H9 (cell line): ENCODE measurements around the gene AMACR. TPM values are rescaled to one million over a fixed set of nuclear protein-coding genes. Genes with fewer than 3 reads are reported as not detected.

ENCODE experiments used
- DNase-seq: peaks from one replicate; pipeline ENCODE4 v3.0.0-alpha.2; 2017
- H2AFZ ChIP-seq: one replicate; pipeline ENCODE4 v1.6.1; 2013; ENCODE audit warnings: mild to moderate bottlenecking, low read length, control low read depth, moderate library complexity
- H2AK5ac ChIP-seq: 2 replicates; pipeline ENCODE4 v1.6.1; 2013; ENCODE audit warnings: low read length, control low read depth, mixed read lengths; ENCODE audit not compliant: insufficient read length
- H2BK120ac ChIP-seq: one replicate; pipeline ENCODE4 v1.6.1; 2013; ENCODE audit warnings: low read depth, mild to moderate bottlenecking, low read length, control low read depth, inconsistent platforms; ENCODE audit not compliant: poor library complexity, severe bottlenecking
- H2BK12ac ChIP-seq: 2 replicates; pipeline ENCODE4 v1.6.1; 2013; ENCODE audit warnings: low read length, control low read depth, mixed read lengths, low read depth; ENCODE audit not compliant: insufficient read length
- H2BK15ac ChIP-seq: 2 replicates; pipeline ENCODE4 v1.6.1; 2013; ENCODE audit warnings: low read depth, low read length, control low read depth
- H2BK20ac ChIP-seq: one replicate; pipeline ENCODE4 v1.6.1; 2013; ENCODE audit warnings: low read depth, mild to moderate bottlenecking, low read length, control low read depth, inconsistent platforms; ENCODE audit not compliant: poor library complexity, severe bottlenecking
- H2BK5ac ChIP-seq: 2 replicates; pipeline ENCODE4 v1.6.1; 2013; ENCODE audit warnings: low read length, control low read depth, mixed read lengths; ENCODE audit not compliant: insufficient read length
- H3K14ac ChIP-seq: 2 replicates; pipeline ENCODE4 v1.6.1; 2013; ENCODE audit warnings: low read length, control low read depth; ENCODE audit not compliant: insufficient read depth
- H3K18ac ChIP-seq: 2 replicates; pipeline ENCODE4 v1.6.1; 2013; ENCODE audit warnings: low read depth, mild to moderate bottlenecking, mixed read lengths, low read length, control low read depth; ENCODE audit not compliant: insufficient read length
- H3K23ac ChIP-seq: 2 replicates; pipeline ENCODE4 v1.6.1; 2013; ENCODE audit warnings: low read length, control low read depth, mixed read lengths, low read depth; ENCODE audit not compliant: insufficient read length
- H3K23me2 ChIP-seq: 2 replicates; pipeline ENCODE4 v1.6.1; 2013; ENCODE audit warnings: low read depth, mild to moderate bottlenecking, mixed read lengths, low read length, control low read depth; ENCODE audit not compliant: insufficient read length, poor library complexity, severe bottlenecking
- H3K27ac ChIP-seq: 2 replicates; pipeline ENCODE4 v1.5.1; 2013; ENCODE audit warnings: low read length, control low read depth, mixed read lengths, low read depth; ENCODE audit not compliant: insufficient read length
- H3K27me3 ChIP-seq: 2 replicates; pipeline ENCODE4 v1.6.1; 2013; ENCODE audit warnings: low read length, control low read depth, inconsistent platforms; ENCODE audit not compliant: insufficient read depth
- H3K4ac ChIP-seq: 2 replicates; pipeline ENCODE4 v1.6.1; 2013; ENCODE audit warnings: low read depth, mild to moderate bottlenecking, control low read depth, inconsistent platforms, low read length, moderate library complexity
- H3K4me1 ChIP-seq: 2 replicates; pipeline ENCODE4 v1.6.1; 2013; ENCODE audit warnings: low read length, control low read depth, inconsistent platforms; ENCODE audit not compliant: insufficient read depth
- H3K4me2 ChIP-seq: 2 replicates; pipeline ENCODE4 v1.6.1; 2013; ENCODE audit warnings: low read length, control low read depth, mixed read lengths; ENCODE audit not compliant: insufficient read length, insufficient read depth
- H3K56ac ChIP-seq: 2 replicates; pipeline ENCODE4 v1.6.1; 2013; ENCODE audit warnings: low read depth, mild to moderate bottlenecking, mixed read lengths, low read length, control low read depth; ENCODE audit not compliant: insufficient read length
- H3K79me1 ChIP-seq: 2 replicates; pipeline ENCODE4 v1.6.1; 2013; ENCODE audit warnings: low read depth, mild to moderate bottlenecking, moderate library complexity, low read length, control low read depth, inconsistent platforms; ENCODE audit not compliant: insufficient read depth, poor library complexity, severe bottlenecking
- H3K79me2 ChIP-seq: 2 replicates; pipeline ENCODE4 v1.6.1; 2013; ENCODE audit warnings: low read length, control low read depth, inconsistent platforms; ENCODE audit not compliant: insufficient read depth
- H3K9ac ChIP-seq: 2 replicates; pipeline ENCODE4 v1.6.1; 2013; ENCODE audit warnings: low read length, control low read depth, mixed read lengths; ENCODE audit not compliant: insufficient read length; ENCODE audit errors: extremely low read depth
- H3K9me3 ChIP-seq: one replicate; pipeline ENCODE4 v1.6.1; 2013; ENCODE audit warnings: low read depth, low read length, inconsistent platforms; ENCODE audit not compliant: control insufficient read depth
- H3T11ph ChIP-seq: one replicate; pipeline ENCODE4 v1.6.1; 2013; ENCODE audit warnings: mild to moderate bottlenecking, low read length, control low read depth, inconsistent platforms
- H4K20me1 ChIP-seq: one replicate; pipeline ENCODE4 v1.6.1; 2013; ENCODE audit not compliant: control insufficient read depth, insufficient read length, insufficient read depth
- H4K5ac ChIP-seq: 2 replicates; pipeline ENCODE4 v1.6.1; 2013; ENCODE audit warnings: low read depth, mild to moderate bottlenecking, mixed read lengths, low read length, control low read depth; ENCODE audit not compliant: insufficient read length
- H4K8ac ChIP-seq: replicated peaks from 2 replicates; pipeline ENCODE4 v1.6.1; 2013; ENCODE audit warnings: low read length, control low read depth, mixed read lengths, low read depth; ENCODE audit not compliant: insufficient read length
- H4K91ac ChIP-seq: 2 replicates; pipeline ENCODE4 v1.6.1; 2013; ENCODE audit warnings: low read depth, mild to moderate bottlenecking, moderate library complexity, mixed read lengths, low read length, control low read depth; ENCODE audit not compliant: insufficient read length
- H3K27ac Mint-ChIP-seq, 3 experiments: 2 replicates in 2 of 3; 3 replicates in 1 of 3; pipeline ENCODE4 v1.8.0; 2020 to 2021; ENCODE audit warnings: mixed read lengths in 3 of 3, mild to moderate bottlenecking in 1 of 3, moderate library complexity in 1 of 3
- H3K27me3 Mint-ChIP-seq: 2 replicates; pipeline ENCODE4 v1.8.0; 2021; ENCODE audit warnings: low read depth, mild to moderate bottlenecking, moderate library complexity, mixed read lengths
- H3K36me3 Mint-ChIP-seq, 3 experiments: 2 replicates in 2 of 3; 3 replicates in 1 of 3; pipeline ENCODE4 v1.8.0; 2020 to 2021; ENCODE audit warnings: low read depth in 3 of 3, mixed read lengths in 3 of 3; ENCODE audit not compliant: insufficient read depth in 1 of 3
- H3K4me1 Mint-ChIP-seq, 2 experiments: 2 replicates each; pipeline ENCODE4 v1.8.0; 2020; ENCODE audit warnings: mixed read lengths in 2 of 2
- H3K4me3 Mint-ChIP-seq, 2 experiments: 2 replicates in 1 of 2; 3 replicates in 1 of 2; pipeline ENCODE4 v1.8.0; 2020 to 2021; ENCODE audit warnings: mild to moderate bottlenecking in 2 of 2, mixed read lengths in 2 of 2, moderate library complexity in 1 of 2
- H3K9me3 Mint-ChIP-seq, 2 experiments: 2 replicates in 1 of 2; 3 replicates in 1 of 2; pipeline ENCODE4 v1.8.0; 2020; ENCODE audit warnings: mild to moderate bottlenecking in 2 of 2, mixed read lengths in 2 of 2, moderate library complexity in 1 of 2
- CTCF ChIP-seq: fragments of 200-600 bp; sonication (generic); conservative IDR thresholded peaks from 3 replicates; pipeline ENCODE4 v1.8.0; 2021; ENCODE audit warnings: antibody characterized with exemption, mild to moderate bottlenecking
- WGBS: extraction: QIAGEN DNeasy Blood & Tissue Kit; methylation state at CpG from one replicate; pipeline ENCODE4 v1.1.7; 2013; ENCODE audit warnings: missing lambda C conversion rate, low lambda C conversion rate, mixed read lengths; ENCODE audit not compliant: insufficient read length; ENCODE audit errors: extremely low coverage; 5-methylcytosine and 5-hydroxymethylcytosine counted together
- total RNA-seq: library from RNA; stranded (reverse); gene quantifications from 2 replicates; pipeline ENCODE4 v1.2.1, GENCODE V29; 2021

The AMACR gene
- total RNA-seq, 1 experiment from 2014 or later: 9.7 TPM

GRCh38 chr5:34009610-34010009 lies 1.8 kb upstream of the AMACR start:
- H2AFZ ChIP-seq: no peak overlapping the region
- H4K91ac ChIP-seq: no peak overlapping the region
- no peak overlapping the region for H2BK120ac ChIP-seq
- no peak overlapping the region for H2BK15ac ChIP-seq
- no peak for DNase-seq
- H3K4me1 Mint-ChIP-seq: peaks cover 25 to 26% of the 10 kb centered on the region in 2 experiments
- no peak for TF ChIP-seq CTCF
- H3K23ac ChIP-seq: no peak overlapping the region
- no peaks in the 10 kb centered on the region for H3K79me1 ChIP-seq
- H3K9me3 ChIP-seq: no peaks in the 10 kb centered on the region
- no peak overlapping the region for H2AK5ac ChIP-seq
- H3K36me3 Mint-ChIP-seq: peaks cover 0 to 9% (median 4%) of the 10 kb centered on the region in 3 experiments; a peak in 6 of 7 replicates
- no peak overlapping the region for H2BK20ac ChIP-seq
- no peaks in the 10 kb centered on the region for H3K79me2 ChIP-seq
- no peak overlapping the region for H3T11ph ChIP-seq
- no peak overlapping the region for H3K27ac ChIP-seq
- H3K56ac ChIP-seq: no peak overlapping the region
- no peak overlapping the region for H3K14ac ChIP-seq
- no peak overlapping the region for H3K4ac ChIP-seq
- no peaks in the 10 kb centered on the region for H4K20me1 ChIP-seq
- H3K27ac Mint-ChIP-seq: no peak overlapping the region
- no peak overlapping the region for H4K8ac ChIP-seq
- H3K4me1 ChIP-seq: no peaks in the 10 kb centered on the region
- H3K4me2 ChIP-seq: no peak overlapping the region
- WGBS: no CpG with 5 or more reads among the region's 1 CpG
- peaks cover 3% of the 10 kb centered on the region for H3K23me2 ChIP-seq
- no peaks in the 10 kb centered on the region for H3K27me3 Mint-ChIP-seq
- H2BK5ac ChIP-seq: no peak overlapping the region
- no peak overlapping the region for H3K9ac ChIP-seq
- H4K5ac ChIP-seq: no peak overlapping the region
- no peak overlapping the region for H3K18ac ChIP-seq
- no peaks in the 10 kb centered on the region for H3K27me3 ChIP-seq
- H2BK12ac ChIP-seq: no peak overlapping the region
- no peaks in the 10 kb centered on the region for H3K9me3 Mint-ChIP-seq
- no peak overlapping the region for H3K4me3 Mint-ChIP-seq
